ENCODE measurements around the gene CES1. TPM values are rescaled to one million over a fixed set of nuclear protein-coding genes. Genes with fewer than 3 reads are reported as not detected.
"Not testable (repeated sequence)": the region's sequence is repeated elsewhere in the genome, so short reads cannot be mapped to it uniquely, and the experiment has no call there.

The CES1 gene
- 0.63 TPM for polyA plus RNA-seq (2013, experiment 1 of 4)
- 1.5 TPM for polyA plus RNA-seq (2013, experiment 2 of 4)
- polyA plus RNA-seq (2013, experiment 3 of 4) = 1.0 TPM
- polyA plus RNA-seq (2013, experiment 4 of 4) = 0.81 TPM

DNA sequence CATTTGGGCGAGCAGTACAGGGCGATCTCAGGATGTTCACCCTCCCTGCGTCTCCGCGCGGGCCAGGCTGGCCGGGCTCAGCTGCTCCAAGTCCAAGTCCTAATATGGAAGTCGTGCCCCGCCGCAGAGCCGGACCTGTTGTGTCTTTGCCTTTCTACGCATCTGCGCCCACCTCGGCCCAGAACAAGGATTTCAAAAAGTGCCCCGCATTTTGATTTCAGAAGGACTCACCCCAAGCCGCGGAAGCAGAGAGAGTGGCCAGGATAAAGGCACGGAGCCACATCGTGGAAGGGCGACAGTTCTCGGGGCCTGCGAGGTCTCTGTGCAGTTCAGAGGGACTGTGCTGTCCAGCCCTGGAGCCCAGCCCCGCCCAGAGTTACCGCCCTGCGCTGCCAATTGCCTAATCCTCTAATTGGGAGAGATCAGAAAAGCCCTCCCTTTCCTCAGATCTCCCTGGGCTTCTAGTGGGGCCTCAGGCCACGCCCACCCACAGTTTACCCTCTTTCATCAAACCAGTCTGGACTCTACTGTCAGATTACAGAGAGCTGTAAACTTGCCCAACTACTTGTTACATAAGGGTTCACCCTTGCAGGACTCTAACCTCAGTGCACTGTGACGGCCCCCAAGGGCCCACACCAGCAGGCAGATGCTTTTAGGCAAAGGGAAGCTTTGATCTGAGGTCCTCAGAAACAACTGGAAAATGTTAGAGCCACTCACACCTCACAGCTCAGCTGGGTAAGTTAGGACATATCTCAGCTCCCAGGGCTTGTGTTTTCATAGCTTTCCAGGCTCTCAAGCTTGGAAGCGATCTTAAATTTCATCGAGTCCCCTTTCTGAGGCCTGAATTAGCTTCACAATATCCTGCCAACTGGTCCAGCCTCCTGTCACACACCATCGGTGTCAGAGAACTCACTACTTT, at the start of gene CES1:
CES1 (minus strand) TSS at position 324 of the 919 bp plus-strand sequence; CDS start at position 283, 41 bp downstream.
- H3K4me3 ChIP-seq (ENCODE audit: insufficient read depth, low read depth, low read length) = no peak within 1 kb of the TSS
- H3K27me3 ChIP-seq (ENCODE audit: control insufficient read depth, insufficient read depth, low read length, poor library complexity, severe bottlenecking) = no peaks in the 10 kb centered on the region
- H3K27ac ChIP-seq (ENCODE audit: insufficient read depth, low read depth, low read length, poor library complexity, severe bottlenecking) = no peak within 1 kb of the TSS
- no peaks in the 10 kb centered on the region for H3K4me1 ChIP-seq (ENCODE audit: control insufficient read depth, insufficient read depth, low read length)
- no peaks in the 10 kb centered on the region for H3K9me3 ChIP-seq (ENCODE audit: control insufficient read depth, low read length)
- no peaks in the 10 kb centered on the region for H3K36me3 ChIP-seq (ENCODE audit: control insufficient read depth, insufficient read depth, low read length)
- WGBS, 2 experiments = 88 to 93% methylated on average over 30 of the region's 30 CpGs

DNA sequence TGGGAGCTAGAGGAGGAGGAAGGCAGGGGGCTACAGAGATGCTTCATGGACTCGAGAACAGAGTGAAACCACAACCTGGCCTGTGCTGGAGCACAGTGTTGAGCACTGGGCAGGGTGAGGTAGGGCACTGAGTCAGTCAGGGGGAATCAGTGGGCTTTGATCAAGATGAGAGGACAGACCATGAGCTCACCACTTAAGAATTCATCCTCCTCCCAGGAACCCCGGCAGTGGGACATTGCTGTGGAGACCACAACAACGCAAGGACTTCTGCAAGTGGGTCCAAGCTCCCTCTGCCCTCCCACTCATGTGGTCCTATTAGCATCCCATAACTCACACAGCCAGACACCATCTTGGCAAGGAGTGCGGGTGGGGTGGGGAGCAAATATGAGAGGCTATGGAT, 44.0 kb upstream of the CES1 start:
- Histone ChIP-seq H3K36me3 (ENCODE audit: control insufficient read depth, insufficient read depth, low read length) (no peaks in the 10 kb centered on the region), H3K4me1 (ENCODE audit: control insufficient read depth, insufficient read depth, low read length) (no peaks in the 10 kb centered on the region), H3K27ac (ENCODE audit: insufficient read depth, low read depth, low read length, poor library complexity, severe bottlenecking) (no peak overlapping the region), H3K27me3 (ENCODE audit: control insufficient read depth, insufficient read depth, low read length, poor library complexity, severe bottlenecking) (no peaks in the 10 kb centered on the region), H3K9me3 (ENCODE audit: control insufficient read depth, low read length) (no peaks in the 10 kb centered on the region), H3K4me3 (ENCODE audit: insufficient read depth, low read depth, low read length) (no peak overlapping the region)
- 60 to 82% methylated on average over 4 of the region's 4 CpGs for whole genome bisulfite sequencing, 2 experiments

DNA sequence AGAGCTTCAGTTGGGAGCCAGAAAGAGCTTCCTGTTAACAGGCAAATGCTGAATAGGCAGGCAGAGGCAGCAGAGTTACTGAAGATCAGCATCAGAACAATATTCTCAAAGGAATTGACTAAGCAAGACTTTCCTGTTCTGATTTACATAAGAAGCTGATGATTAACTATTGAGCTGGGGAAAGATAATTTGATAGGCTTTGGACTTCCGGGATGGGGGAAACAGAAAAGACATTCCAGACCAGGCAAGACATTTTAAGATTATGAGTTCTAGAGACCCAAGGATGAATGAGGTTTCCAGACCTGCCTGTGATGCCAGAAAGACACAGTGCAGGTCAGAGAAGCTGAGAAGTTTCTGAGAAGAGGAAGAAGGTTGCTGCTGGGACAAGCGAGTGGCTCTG, 42.4 kb upstream of the CES1 start, which contains the start of gene CES5A:
CES5A (minus strand) TSS at position 101 of the 400 bp plus-strand sequence. CDS start 152 bp downstream, outside the sequence.
- Histone ChIP-seq H3K4me3 (ENCODE audit: insufficient read depth, low read depth, low read length) (no peak within 1 kb of the TSS), H3K4me1 (ENCODE audit: control insufficient read depth, insufficient read depth, low read length) (no peaks in the 10 kb centered on the region), H3K27me3 (ENCODE audit: control insufficient read depth, insufficient read depth, low read length, poor library complexity, severe bottlenecking) (no peaks in the 10 kb centered on the region), H3K27ac (ENCODE audit: insufficient read depth, low read depth, low read length, poor library complexity, severe bottlenecking) (no peak within 1 kb of the TSS), H3K36me3 (ENCODE audit: control insufficient read depth, insufficient read depth, low read length) (no peaks in the 10 kb centered on the region), H3K9me3 (ENCODE audit: control insufficient read depth, low read length) (no peaks in the 10 kb centered on the region)
- WGBS, 2 experiments = 93 to 94% methylated on average over 2 of the region's 2 CpGs

DNA sequence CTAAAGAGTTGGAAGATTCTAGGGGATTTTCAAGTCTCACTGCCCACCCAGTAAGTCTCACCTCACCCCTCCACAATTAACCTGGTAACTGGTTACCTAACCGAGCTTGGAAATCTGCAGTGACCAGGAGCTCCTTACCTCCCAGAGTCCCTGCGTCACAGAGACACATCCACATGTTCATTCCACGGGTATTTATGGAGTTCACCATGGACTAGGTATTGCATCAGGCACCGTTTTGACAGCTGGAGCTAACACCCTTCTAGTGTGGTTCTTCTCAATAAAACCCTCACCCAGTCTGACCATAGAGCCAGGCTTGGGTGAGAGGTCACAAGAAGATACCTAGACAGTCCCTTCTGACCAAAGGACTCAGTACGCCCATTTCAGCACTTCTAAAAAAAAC, 40.2 kb upstream of the CES1 start:
- Histone ChIP-seq H3K4me3 (ENCODE audit: insufficient read depth, low read depth, low read length) (no peak overlapping the region), H3K9me3 (ENCODE audit: control insufficient read depth, low read length) (no peaks in the 10 kb centered on the region)
- 94 to 98% methylated on average over 5 of the region's 5 CpGs for WGBS, 2 experiments

DNA sequence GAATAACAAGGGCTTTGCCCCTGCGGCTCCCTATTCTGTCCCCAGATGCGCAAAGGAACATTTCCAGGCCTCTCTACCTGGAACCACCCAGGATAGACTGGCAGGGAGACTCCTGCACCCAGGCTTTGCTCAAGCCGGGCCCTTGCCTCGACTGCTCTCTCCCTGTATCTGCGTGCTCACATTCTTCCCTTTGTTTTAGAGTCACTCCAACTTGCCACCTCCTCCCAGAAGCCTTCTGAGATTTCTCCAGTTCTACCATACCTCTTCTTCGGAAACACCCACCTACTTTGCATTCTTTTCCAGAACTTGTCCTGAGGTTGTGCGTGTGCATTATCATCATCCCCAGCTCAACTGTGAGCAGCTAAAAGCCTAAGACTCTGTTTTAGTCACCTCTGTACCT, 39.2 kb upstream of the CES1 start:
- no peaks in the 10 kb centered on the region for H3K9me3 ChIP-seq (ENCODE audit: control insufficient read depth, low read length)
- no peak overlapping the region for H3K27ac ChIP-seq (ENCODE audit: insufficient read depth, low read depth, low read length, poor library complexity, severe bottlenecking)
- WGBS, 2 experiments = 79 to 81% methylated on average over 7 of the region's 7 CpGs
- no peak overlapping the region for H3K4me3 ChIP-seq (ENCODE audit: insufficient read depth, low read depth, low read length)
- H3K4me1 ChIP-seq (ENCODE audit: control insufficient read depth, insufficient read depth, low read length) = no peaks in the 10 kb centered on the region
- H3K27me3 ChIP-seq (ENCODE audit: control insufficient read depth, insufficient read depth, low read length, poor library complexity, severe bottlenecking) = no peaks in the 10 kb centered on the region
- H3K36me3 ChIP-seq (ENCODE audit: control insufficient read depth, insufficient read depth, low read length) = no peaks in the 10 kb centered on the region

More for the DNA sequence above, 40.2 kb upstream of the CES1 start:
- Histone ChIP-seq H3K4me1 (ENCODE audit: control insufficient read depth, insufficient read depth, low read length) (no peaks in the 10 kb centered on the region), H3K36me3 (ENCODE audit: control insufficient read depth, insufficient read depth, low read length) (no peaks in the 10 kb centered on the region), H3K27me3 (ENCODE audit: control insufficient read depth, insufficient read depth, low read length, poor library complexity, severe bottlenecking) (no peaks in the 10 kb centered on the region), H3K27ac (ENCODE audit: insufficient read depth, low read depth, low read length, poor library complexity, severe bottlenecking) (no peak overlapping the region)

DNA sequence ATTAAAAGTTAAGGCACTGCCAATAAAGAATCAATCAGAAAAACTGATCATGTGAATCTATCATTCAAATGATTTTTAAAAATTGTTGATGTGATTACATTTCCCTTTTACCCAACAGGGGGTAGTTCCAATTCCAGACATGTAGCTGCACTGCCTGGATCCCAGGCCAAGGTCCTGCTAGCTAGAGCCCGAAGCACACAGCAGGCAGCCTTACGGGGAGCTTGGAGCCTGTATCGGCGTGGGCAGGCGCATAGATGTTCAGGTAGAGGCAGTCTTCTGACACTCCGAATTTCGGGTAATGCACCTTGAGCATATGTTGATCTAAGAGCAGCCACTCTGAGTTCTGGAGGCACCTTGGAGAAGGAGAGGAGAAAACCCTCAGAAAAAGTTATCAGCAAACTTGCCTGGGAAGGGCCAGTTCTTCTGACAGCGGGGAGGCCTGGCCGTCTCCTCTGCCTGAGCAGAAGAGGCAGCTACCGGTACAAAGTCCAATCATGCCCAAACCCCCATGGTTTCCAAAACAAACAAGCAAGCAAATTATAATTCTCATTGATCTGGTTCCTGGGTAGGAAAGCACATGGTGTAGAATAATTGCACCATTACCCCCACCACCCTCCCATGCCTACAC, 38.6 kb upstream of the CES1 start:
- Histone ChIP-seq H3K27ac (ENCODE audit: insufficient read depth, low read depth, low read length, poor library complexity, severe bottlenecking) (no peak overlapping the region), H3K4me1 (ENCODE audit: control insufficient read depth, insufficient read depth, low read length) (no peaks in the 10 kb centered on the region), H3K36me3 (ENCODE audit: control insufficient read depth, insufficient read depth, low read length) (no peaks in the 10 kb centered on the region), H3K9me3 (ENCODE audit: control insufficient read depth, low read length) (no peaks in the 10 kb centered on the region), H3K27me3 (ENCODE audit: control insufficient read depth, insufficient read depth, low read length, poor library complexity, severe bottlenecking) (no peaks in the 10 kb centered on the region), H3K4me3 (ENCODE audit: insufficient read depth, low read depth, low read length) (no peak overlapping the region)
- WGBS, 2 experiments = 91 to 93% methylated on average over 10 of the region's 10 CpGs

DNA sequence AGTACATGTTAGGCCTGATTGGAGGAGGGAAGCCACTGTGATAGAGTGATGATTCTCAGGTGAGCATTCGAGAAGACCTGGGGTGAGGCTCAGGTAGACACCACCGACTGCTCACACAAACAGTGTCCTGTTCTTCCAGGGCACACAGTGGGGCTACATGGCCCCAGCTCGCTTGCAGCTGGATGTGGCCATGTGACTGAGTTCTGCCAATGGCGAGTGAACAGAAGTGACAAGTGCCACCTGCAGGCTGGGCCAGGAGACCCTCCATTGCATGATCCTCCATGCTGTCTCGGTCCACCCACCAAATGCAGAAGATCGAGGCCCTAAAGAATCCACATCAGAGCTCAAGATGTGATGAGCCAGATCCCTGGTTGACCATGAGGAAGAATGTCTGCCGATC, 36.1 kb upstream of the CES1 start:
- WGBS, 2 experiments = 92 to 94% methylated on average over 7 of the region's 7 CpGs
- H3K9me3 ChIP-seq (ENCODE audit: control insufficient read depth, low read length) = no peaks in the 10 kb centered on the region
- H3K27me3 ChIP-seq (ENCODE audit: control insufficient read depth, insufficient read depth, low read length, poor library complexity, severe bottlenecking) = no peaks in the 10 kb centered on the region
- H3K27ac ChIP-seq (ENCODE audit: insufficient read depth, low read depth, low read length, poor library complexity, severe bottlenecking) = no peak overlapping the region
- no peaks in the 10 kb centered on the region for H3K36me3 ChIP-seq (ENCODE audit: control insufficient read depth, insufficient read depth, low read length)
- no peaks in the 10 kb centered on the region for H3K4me1 ChIP-seq (ENCODE audit: control insufficient read depth, insufficient read depth, low read length)
- H3K4me3 ChIP-seq (ENCODE audit: insufficient read depth, low read depth, low read length) = no peak overlapping the region

DNA sequence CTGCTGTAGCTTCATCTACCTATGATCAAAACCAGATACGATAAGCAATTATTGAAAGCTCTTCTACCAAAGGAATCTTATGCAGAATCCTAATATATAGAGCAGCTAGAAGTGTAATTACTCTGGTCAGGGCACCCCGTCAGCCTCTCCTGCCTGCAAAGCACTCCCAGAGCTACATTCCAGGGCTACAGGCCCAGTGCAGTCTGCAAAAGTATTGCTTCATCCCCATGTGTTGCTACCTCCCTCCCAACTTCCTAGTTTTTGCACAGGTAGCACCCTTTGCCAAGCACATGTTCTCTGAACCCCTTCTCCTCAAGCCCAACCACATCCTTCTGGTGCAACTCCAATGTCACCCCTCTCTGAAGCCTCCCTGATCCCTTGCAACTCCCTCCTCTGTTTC, 35.2 kb upstream of the CES1 start:
- no peak overlapping the region for H3K4me3 ChIP-seq (ENCODE audit: insufficient read depth, low read depth, low read length)
- H3K36me3 ChIP-seq (ENCODE audit: control insufficient read depth, insufficient read depth, low read length) = no peaks in the 10 kb centered on the region
- H3K4me1 ChIP-seq (ENCODE audit: control insufficient read depth, insufficient read depth, low read length) = no peaks in the 10 kb centered on the region
- H3K9me3 ChIP-seq (ENCODE audit: control insufficient read depth, low read length) = no peaks in the 10 kb centered on the region
- no peaks in the 10 kb centered on the region for H3K27me3 ChIP-seq (ENCODE audit: control insufficient read depth, insufficient read depth, low read length, poor library complexity, severe bottlenecking)
- WGBS, 2 experiments = 95 to 96% methylated on average over 2 of the region's 2 CpGs
- no peak overlapping the region for H3K27ac ChIP-seq (ENCODE audit: insufficient read depth, low read depth, low read length, poor library complexity, severe bottlenecking)

DNA sequence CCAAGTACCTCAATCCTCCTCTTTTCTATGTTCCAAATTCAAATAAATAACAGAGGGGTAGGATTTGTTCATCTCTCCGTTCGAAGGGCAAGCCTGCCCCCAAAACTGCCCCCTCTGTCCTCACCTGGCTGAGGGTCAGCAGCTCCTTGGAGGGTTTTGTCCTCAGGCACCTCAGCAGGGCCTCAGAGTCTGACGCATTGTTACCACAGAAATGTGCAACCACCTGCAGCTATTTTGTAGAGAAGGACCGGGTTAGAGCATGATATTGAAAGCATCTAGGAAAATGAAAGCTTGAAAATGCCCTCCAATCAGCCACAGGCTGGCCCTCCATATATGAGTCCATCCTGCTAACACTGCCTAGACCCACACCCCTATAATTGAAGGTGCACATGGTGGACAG, 28.4 kb upstream of the CES1 start:
- WGBS, 2 experiments = 88 to 94% methylated on average over 4 of the region's 4 CpGs
- Histone ChIP-seq H3K4me3 (ENCODE audit: insufficient read depth, low read depth, low read length) (no peak overlapping the region), H3K4me1 (ENCODE audit: control insufficient read depth, insufficient read depth, low read length) (no peaks in the 10 kb centered on the region)

DNA sequence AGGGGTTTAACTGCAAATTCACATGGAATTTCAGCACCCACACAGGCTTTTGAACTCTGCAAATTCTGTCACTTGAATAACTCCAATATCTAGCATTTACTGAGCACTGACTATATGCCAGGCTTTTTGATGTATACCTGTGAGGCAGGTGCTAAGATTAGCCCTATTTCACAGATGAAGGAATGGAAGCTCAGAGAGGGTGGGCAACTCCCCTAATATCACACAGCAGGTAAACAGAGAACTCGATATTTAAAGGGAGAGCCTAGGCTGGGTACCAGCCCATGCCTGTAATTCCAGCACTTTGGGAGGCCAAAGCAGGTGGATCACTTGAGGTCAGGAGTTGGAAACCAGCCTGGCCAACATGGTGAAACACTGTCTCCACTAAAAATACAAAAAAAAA, 24.8 kb upstream of the CES1 start:
- not testable (repeated sequence) for H3K27me3 ChIP-seq (ENCODE audit: control insufficient read depth, insufficient read depth, low read length, poor library complexity, severe bottlenecking); H3K36me3 ChIP-seq (ENCODE audit: control insufficient read depth, insufficient read depth, low read length); H3K4me1 ChIP-seq (ENCODE audit: control insufficient read depth, insufficient read depth, low read length); H3K27ac ChIP-seq (ENCODE audit: insufficient read depth, low read depth, low read length, poor library complexity, severe bottlenecking); H3K4me3 ChIP-seq (ENCODE audit: insufficient read depth, low read depth, low read length); H3K9me3 ChIP-seq (ENCODE audit: control insufficient read depth, low read length)
- WGBS, 2 experiments = 91 to 92% methylated on average over 1 of the region's 1 CpG

More for the DNA sequence above, 28.4 kb upstream of the CES1 start:
- no peaks in the 10 kb centered on the region for H3K27me3 ChIP-seq (ENCODE audit: control insufficient read depth, insufficient read depth, low read length, poor library complexity, severe bottlenecking)
- H3K36me3 ChIP-seq (ENCODE audit: control insufficient read depth, insufficient read depth, low read length) = no peaks in the 10 kb centered on the region
- H3K27ac ChIP-seq (ENCODE audit: insufficient read depth, low read depth, low read length, poor library complexity, severe bottlenecking) = no peak overlapping the region
- no peaks in the 10 kb centered on the region for H3K9me3 ChIP-seq (ENCODE audit: control insufficient read depth, low read length)
